PFSK-1 (cell line): Measurements from ENCODE around the gene KCNJ16.

Experiments
- POLR2AphosphoS5 ChIP-seq: IDR thresholded peaks from 2 replicates; pipeline ENCODE4 v1.6.1; 2012; ENCODE audit warnings: low read depth, mild to moderate bottlenecking, control low read depth, low read length, moderate library complexity
- REST ChIP-seq, 2 experiments: IDR thresholded peaks; 2 replicates each; pipeline versions ENCODE4 v1.6.1 to v1.8.0; 2011 to 2012; ENCODE audit warnings: low read depth in 2 of 2, low read length in 2 of 2, control low read depth in 1 of 2, inconsistent platforms in 1 of 2, mild to moderate bottlenecking in 1 of 2, moderate library complexity in 1 of 2; ENCODE audit not compliant: insufficient read depth in 1 of 2
- SIN3A ChIP-seq: IDR thresholded peaks from 2 replicates; pipeline ENCODE4 v1.6.1; 2012; ENCODE audit warnings: mild to moderate bottlenecking, low read length, moderate library complexity, borderline replicate concordance; ENCODE audit not compliant: insufficient read depth
- TAF1 ChIP-seq: IDR thresholded peaks from 2 replicates; pipeline ENCODE4 v1.6.1; 2012; ENCODE audit warnings: low read length, control low read depth, borderline replicate concordance; ENCODE audit not compliant: insufficient read depth

GRCh38 chr17:70067134-70067533 is 7.9 kb upstream of the KCNJ16 start:
- no peak for TF ChIP-seq SIN3A
- no peak for TF ChIP-seq POLR2AphosphoS5
- TF ChIP-seq REST (IDR thresholded peaks at IDR 0.05; ENCODE audit: insufficient read depth in 1 of 2, low read depth in 2 of 2, low read length in 2 of 2): no peak
- TF ChIP-seq TAF1: no peak
